Measurements from ENCODE around the gene FSIP1.
A peak's percentile ranks its signal among the peaks of the same experiment; 100 is the strongest.

The FSIP1 gene

GRCh38 chr15:39645138-39645975 is 137.3 kb downstream of the FSIP1 start:
- no peak for DNase-seq (ENCODE audit: low spot score)

- no peak for DNase-seq (ENCODE audit: low spot score)
Measured at GRCh38 chr15:39644136-39644535, 138.5 kb downstream of the FSIP1 start.

GRCh38 chr15:39643727-39644126 is 138.9 kb downstream of the FSIP1 start:
- DNase-seq (ENCODE audit: low spot score), result no peak

- DNase-seq (ENCODE audit: low spot score), result peak; percentile 55
Measured at GRCh38 chr15:39642011-39642640, 140.5 kb downstream of the FSIP1 start.

GRCh38 chr15:39641191-39641889 is 141.3 kb downstream of the FSIP1 start:
- DNase-seq (ENCODE audit: low spot score), result no peak

GRCh38 chr15:39640665-39641064 is 142.0 kb downstream of the FSIP1 start:
- no peak for DNase-seq (ENCODE audit: low spot score)

GRCh38 chr15:39639037-39639436 is 143.6 kb downstream of the FSIP1 start:
- DNase-seq (ENCODE audit: low spot score), result no peak

GRCh38 chr15:39638041-39638440 is 144.6 kb downstream of the FSIP1 start:
- DNase-seq (ENCODE audit: low spot score), result no peak

- DNase-seq (ENCODE audit: low spot score), result no peak
Measured at GRCh38 chr15:39631357-39631756, 151.3 kb downstream of the FSIP1 start.

- peak; percentile 45 for DNase-seq (ENCODE audit: low spot score)
Measured at GRCh38 chr15:39629906-39630305, 152.7 kb downstream of the FSIP1 start.

- DNase-seq (ENCODE audit: low spot score), result peak; percentile 84
Measured at GRCh38 chr15:39629371-39629770, 153.3 kb downstream of the FSIP1 start.

- no peak for DNase-seq (ENCODE audit: low spot score)
Measured at GRCh38 chr15:39628546-39629257, 153.9 kb downstream of the FSIP1 start.

GRCh38 chr15:39628144-39628508 is 154.5 kb downstream of the FSIP1 start:
- DNase-seq (ENCODE audit: low spot score), result no peak

GRCh38 chr15:39627451-39628143 is 155.0 kb downstream of the FSIP1 start:
- no peak for DNase-seq (ENCODE audit: low spot score)

- peak; percentile 40 for DNase-seq (ENCODE audit: low spot score)
Measured at GRCh38 chr15:39625856-39626255, 156.8 kb downstream of the FSIP1 start.

GRCh38 chr15:39625451-39625850 is 157.2 kb downstream of the FSIP1 start:
- no peak for DNase-seq (ENCODE audit: low spot score)

- peak; percentile 90 for DNase-seq (ENCODE audit: low spot score)
Measured at GRCh38 chr15:39624806-39625205, 157.8 kb downstream of the FSIP1 start.

GRCh38 chr15:39623529-39623931 is 159.1 kb downstream of the FSIP1 start:
- no peak for DNase-seq (ENCODE audit: low spot score)

GRCh38 chr15:39622660-39623516 is 159.8 kb downstream of the FSIP1 start:
- DNase-seq (ENCODE audit: low spot score), result no peak

GRCh38 chr15:39621976-39622375 is 160.7 kb downstream of the FSIP1 start:
- DNase-seq (ENCODE audit: low spot score), result no peak

- DNase-seq (ENCODE audit: low spot score), result no peak
Measured at GRCh38 chr15:39621210-39621609, 161.4 kb downstream of the FSIP1 start.

All from kidney tubule cell (primary cell).